Non-pigmented ciliary epithelial cell (primary cell): ENCODE data around the gene THSD4.

Experiments used
- DNase-seq: peaks from one replicate; pipeline ENCODE4 v3.0.0-alpha.2; 2010; ENCODE audit warnings: low read depth

THSD4 gene

GRCh38 chr15:71098920-71099319 lies 16.4 kb upstream of the THSD4 start:
- DNase-seq = no peak

GRCh38 chr15:71103102-71103676 lies 12.1 kb upstream of the THSD4 start:
- DNase-seq = no peak

- no peak for DNase-seq
Measured at GRCh38 chr15:71104636-71105035, 10.6 kb upstream of the THSD4 start.

- DNase-seq = no peak
Measured at GRCh38 chr15:71105444-71105843, 9.8 kb upstream of the THSD4 start.

- no peak for DNase-seq
Measured at GRCh38 chr15:71106802-71107500, 8.3 kb upstream of the THSD4 start.

- DNase-seq = no peak
Measured at GRCh38 chr15:71107501-71107815, 7.8 kb upstream of the THSD4 start.

- DNase-seq = no peak
Measured at GRCh38 chr15:71109130-71109529, 6.1 kb upstream of the THSD4 start.

GRCh38 chr15:71109905-71110304 lies 5.4 kb upstream of the THSD4 start:
- no peak for DNase-seq

- DNase-seq = no peak
Measured at GRCh38 chr15:71110405-71111180, 4.7 kb upstream of the THSD4 start.

GRCh38 chr15:71111181-71111565 lies 4.1 kb upstream of the THSD4 start:
- no peak for DNase-seq

GRCh38 chr15:71111950-71112349 lies 3.3 kb upstream of the THSD4 start:
- no peak for DNase-seq

GRCh38 chr15:71112429-71112828 lies 2.8 kb upstream of the THSD4 start:
- no peak for DNase-seq

GRCh38 chr15:71114066-71114680 lies 1.1 kb upstream of the THSD4 start:
- DNase-seq = no peak

GRCh38 chr15:71115567-71116351 lies 488 bp downstream of the THSD4 start:
- DNase-seq = no peak

- DNase-seq = no peak
Measured at GRCh38 chr15:71116366-71116765, 1.1 kb downstream of the THSD4 start.

- no peak for DNase-seq
Measured at GRCh38 chr15:71116942-71117341, 1.7 kb downstream of the THSD4 start.

GRCh38 chr15:71117714-71118305 lies 2.5 kb downstream of the THSD4 start:
- DNase-seq = no peak

GRCh38 chr15:71118345-71118744 lies 3.1 kb downstream of the THSD4 start:
- DNase-seq = no peak

GRCh38 chr15:71118881-71119632 lies 3.8 kb downstream of the THSD4 start:
- no peak for DNase-seq

- no peak for DNase-seq
Measured at GRCh38 chr15:71120428-71120944, 5.2 kb downstream of the THSD4 start.

- DNase-seq = no peak
Measured at GRCh38 chr15:71121442-71121841, 6.2 kb downstream of the THSD4 start.
